ENCODE results near the gene GDPGP1. TPM values are rescaled to one million over a fixed set of nuclear protein-coding genes. Genes with fewer than 3 reads are reported as not detected.

Gene GDPGP1
- total RNA-seq, 1 experiment from 2014 or later, result 22.8 TPM

DNA sequence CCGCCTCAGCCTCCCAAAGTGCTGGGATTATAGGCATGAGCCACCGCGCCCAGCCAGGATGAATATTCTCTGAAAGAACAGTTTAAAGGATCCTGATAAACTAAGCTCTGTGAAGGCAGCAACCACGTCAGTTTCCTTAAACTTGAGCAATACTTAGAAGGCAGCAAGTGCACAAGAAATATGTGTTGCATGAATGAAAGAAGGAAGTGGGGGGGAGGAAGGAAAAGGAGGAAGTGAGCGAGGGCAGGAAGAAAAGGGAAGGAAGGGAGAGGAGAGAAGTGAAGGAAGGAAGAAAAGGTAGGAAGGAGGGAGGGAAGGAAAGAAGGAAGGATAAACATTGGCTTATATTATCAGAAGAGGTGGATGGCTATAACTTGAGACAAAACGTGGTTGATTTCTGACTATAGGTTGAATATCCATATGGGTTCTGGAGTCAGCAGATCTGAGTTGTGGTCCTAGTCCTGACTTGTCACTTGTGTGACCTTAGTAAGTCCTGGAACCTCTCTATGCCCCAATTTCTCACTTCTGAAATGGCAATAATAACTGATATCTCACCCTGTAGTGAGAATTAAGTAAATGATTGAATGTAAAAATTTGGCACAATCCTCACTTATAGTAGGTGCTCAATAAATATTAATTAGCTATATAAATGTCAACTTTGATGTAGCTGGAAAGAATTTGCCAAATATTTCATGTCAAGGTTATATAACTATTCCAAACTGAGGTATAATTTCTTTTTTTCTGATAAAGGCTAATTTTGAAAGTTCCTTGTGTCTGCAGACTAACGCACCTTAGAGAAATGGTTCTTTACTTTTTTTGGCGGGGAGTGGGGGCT is 44.9 kb upstream of the GDPGP1 start:
- POLR2A ChIA-PET, result interaction anchor here (0.6 to 1.1 kb wide), 4 partner anchors 11 to 87 kb away, joined by 3 to 10 read pairs (median 4); partner anchors contain the start of gene SEMA4B
- peak overlapping the region; percentile 93 for H3K27ac ChIP-seq (ENCODE audit: low read length)
- no peak for ATAC-seq
- H3K4me1 ChIP-seq (ENCODE audit: control insufficient read depth, insufficient read depth, low read length), result peaks cover 71% of the 10 kb centered on the region
- intact Hi-C loops (cut with micrococcal nuclease; ENCODE audit: unreplicated experiment) (no loop called here), in situ Hi-C loops (cut with HindIII; ENCODE audit: low pct_unique_long_range_greater_than_20kb, low sequenced_read_pairs) (no loop called here)
- CTCF ChIA-PET, result no interaction called here
- DNase-seq (ENCODE audit: low read depth, low spot score), result no peak
- no peaks in the 10 kb centered on the region for H3K27me3 ChIP-seq (ENCODE audit: control insufficient read depth, insufficient read depth, low read length)
- no peak overlapping the region for H3K4me3 ChIP-seq (ENCODE audit: low read depth in 2 of 2, low read length in 2 of 2)
- TF ChIP-seq POLR2AphosphoS5 (IDR thresholded peaks at IDR 0.05; ENCODE audit: low read depth, low read length) (peak; percentile 48), TCF7L2 (IDR thresholded peaks at IDR 0.05; ENCODE audit: low read depth, low read length) (no peak), SIN3A (IDR thresholded peaks at IDR 0.05; ENCODE audit: borderline replicate concordance, insufficient read depth, low read depth, low read length) (no peak)
- TF ChIP-seq, protein P1, sequence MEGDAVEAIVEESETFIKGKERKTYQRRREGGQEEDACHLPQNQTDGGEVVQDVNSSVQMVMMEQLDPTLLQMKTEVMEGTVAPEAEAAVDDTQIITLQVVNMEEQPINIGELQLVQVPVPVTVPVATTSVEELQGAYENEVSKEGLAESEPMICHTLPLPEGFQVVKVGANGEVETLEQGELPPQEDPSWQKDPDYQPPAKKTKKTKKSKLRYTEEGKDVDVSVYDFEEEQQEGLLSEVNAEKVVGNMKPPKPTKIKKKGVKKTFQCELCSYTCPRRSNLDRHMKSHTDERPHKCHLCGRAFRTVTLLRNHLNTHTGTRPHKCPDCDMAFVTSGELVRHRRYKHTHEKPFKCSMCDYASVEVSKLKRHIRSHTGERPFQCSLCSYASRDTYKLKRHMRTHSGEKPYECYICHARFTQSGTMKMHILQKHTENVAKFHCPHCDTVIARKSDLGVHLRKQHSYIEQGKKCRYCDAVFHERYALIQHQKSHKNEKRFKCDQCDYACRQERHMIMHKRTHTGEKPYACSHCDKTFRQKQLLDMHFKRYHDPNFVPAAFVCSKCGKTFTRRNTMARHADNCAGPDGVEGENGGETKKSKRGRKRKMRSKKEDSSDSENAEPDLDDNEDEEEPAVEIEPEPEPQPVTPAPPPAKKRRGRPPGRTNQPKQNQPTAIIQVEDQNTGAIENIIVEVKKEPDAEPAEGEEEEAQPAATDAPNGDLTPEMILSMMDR (IDR thresholded peaks at IDR 0.05), result no peak
- no peaks in the 10 kb centered on the region for H3K36me3 ChIP-seq (ENCODE audit: control insufficient read depth, insufficient read depth, low read length)
- H3K9me3 ChIP-seq (ENCODE audit: control insufficient read depth, insufficient read depth, low read depth, low read length), result no peaks in the 10 kb centered on the region
- BruUV-seq (replicated peaks), result TSS peak; percentile 47

GRCh38 chr15:90189781-90190467 is 44.1 kb upstream of the GDPGP1 start:
- H3K4me1 ChIP-seq (ENCODE audit: control insufficient read depth, insufficient read depth, low read length), result peaks cover 70% of the 10 kb centered on the region
- peak overlapping the region; percentile 93 for H3K27ac ChIP-seq (ENCODE audit: low read length)
- ATAC-seq (peak; percentile 1), DNase-seq (ENCODE audit: low read depth, low spot score) (no peak)
- in situ Hi-C loops (cut with HindIII; ENCODE audit: low pct_unique_long_range_greater_than_20kb, low sequenced_read_pairs) (no loop called here), intact Hi-C loops (cut with micrococcal nuclease; ENCODE audit: unreplicated experiment) (no loop called here)
- no peak for TF ChIP-seq POLR2AphosphoS5 (IDR thresholded peaks at IDR 0.05; ENCODE audit: low read depth, low read length)
- TF ChIP-seq TCF7L2 (IDR thresholded peaks at IDR 0.05; ENCODE audit: low read depth, low read length), result no peak
- no peak for TF ChIP-seq REST (IDR thresholded peaks at IDR 0.05; ENCODE audit: insufficient read depth in 1 of 2, low read depth in 2 of 2, low read length in 1 of 2)
- TF ChIP-seq, protein P1 (IDR thresholded peaks at IDR 0.05), result no peak
- TF ChIP-seq SIN3A (IDR thresholded peaks at IDR 0.05; ENCODE audit: borderline replicate concordance, insufficient read depth, low read depth, low read length), result no peak
- no peaks in the 10 kb centered on the region for H3K27me3 ChIP-seq (ENCODE audit: control insufficient read depth, insufficient read depth, low read length)
- no peak overlapping the region for H3K4me3 ChIP-seq (ENCODE audit: low read depth in 2 of 2, low read length in 2 of 2)
- ChIA-PET POLR2A (interaction anchor here (0.6 to 1.1 kb wide), 5 partner anchors 11 to 88 kb away, joined by 3 to 10 read pairs (median 4); partner anchors contain the start of gene SEMA4B), CTCF (no interaction called here)
- no peaks in the 10 kb centered on the region for H3K9me3 ChIP-seq (ENCODE audit: control insufficient read depth, insufficient read depth, low read depth, low read length)
- H3K36me3 ChIP-seq (ENCODE audit: control insufficient read depth, insufficient read depth, low read length), result no peaks in the 10 kb centered on the region
- BruUV-seq (replicated peaks), result no TSS peak
